GM20000 (cell line): ENCODE measurements around the gene CCR2.

Experiments
- DNase-seq: peaks from one replicate; pipeline ENCODE4 v3.0.0; 2012; ENCODE audit warnings: low spot score
- CTCF ChIP-seq: IDR thresholded peaks from 2 replicates; pipeline ENCODE4 v1.5.1; 2012; ENCODE audit warnings: mild to moderate bottlenecking, control low read depth; ENCODE audit errors: extremely low read depth, missing control alignments

The CCR2 gene

GRCh38 chr3:46356276-46356675 lies 2.4 kb downstream of the CCR2 start:
- no peak for TF ChIP-seq CTCF
- DNase-seq = no peak

- no peak for DNase-seq
- TF ChIP-seq CTCF = no peak
Observed at GRCh38 chr3:46356909-46357308, 3.0 kb downstream of the CCR2 start.

GRCh38 chr3:46358466-46358865 lies 4.6 kb downstream of the CCR2 start:
- no peak for DNase-seq
- no peak for TF ChIP-seq CTCF

- DNase-seq = no peak
- no peak for TF ChIP-seq CTCF
Observed at GRCh38 chr3:46359733-46360493, 6.0 kb downstream of the CCR2 start.

- DNase-seq = no peak
- no peak for TF ChIP-seq CTCF
Observed at GRCh38 chr3:46360907-46361306, 7.0 kb downstream of the CCR2 start.

- TF ChIP-seq CTCF = no peak
Observed at GRCh38 chr3:46361408-46362283, 7.7 kb downstream of the CCR2 start.

GRCh38 chr3:46365041-46365440 lies 11.1 kb downstream of the CCR2 start:
- no peak for TF ChIP-seq CTCF
- no peak for DNase-seq

More at GRCh38 chr3:46361408-46362283, 7.7 kb downstream of the CCR2 start:
- DNase-seq = no peak
